Measurements from ENCODE around the gene RAB1B.
A peak's percentile ranks its signal among the peaks of the same experiment; 100 is the strongest.
"Not testable (repeated sequence)": the region's sequence is repeated elsewhere in the genome, so short reads cannot be mapped to it uniquely, and the experiment has no call there.

The RAB1B gene

GRCh38 chr11:66253081-66253480 is 15.4 kb upstream of the RAB1B start:
- H3K27me3 ChIP-seq (ENCODE audit: control insufficient read depth in 1 of 2, insufficient read depth in 2 of 2, low read length in 2 of 2); H3K9ac ChIP-seq (ENCODE audit: low read depth in 1 of 2, low read length in 2 of 2); H3K4me3 ChIP-seq (ENCODE audit: low read depth in 1 of 2, low read length in 2 of 2); H3K27ac ChIP-seq (ENCODE audit: low read depth, low read length); H3K9me3 ChIP-seq (ENCODE audit: control insufficient read depth in 1 of 2, low read length in 2 of 2); H3K4me1 ChIP-seq (ENCODE audit: control insufficient read depth in 1 of 2, insufficient read depth in 2 of 2, low read length in 2 of 2); H3K36me3 ChIP-seq (ENCODE audit: control insufficient read depth in 1 of 2, insufficient read depth in 2 of 2, low read length in 2 of 2): not testable (repeated sequence)

- H3K27me3 ChIP-seq (ENCODE audit: control insufficient read depth in 1 of 2, insufficient read depth in 2 of 2, low read length in 2 of 2): peaks cover 0 to 4% of the 10 kb centered on the region in 2 donors
- H3K36me3 ChIP-seq (ENCODE audit: control insufficient read depth in 1 of 2, insufficient read depth in 2 of 2, low read length in 2 of 2): peaks cover 13 to 23% of the 10 kb centered on the region in 2 donors
- H3K4me3 ChIP-seq (ENCODE audit: low read depth in 1 of 2, low read length in 2 of 2): peak overlapping the region; percentile 86 to 91
- peak overlapping the region; percentile 79 to 86 for H3K9ac ChIP-seq (ENCODE audit: low read depth in 1 of 2, low read length in 2 of 2)
- peaks cover 5 to 15% of the 10 kb centered on the region in 2 donors for H3K4me1 ChIP-seq (ENCODE audit: control insufficient read depth in 1 of 2, insufficient read depth in 2 of 2, low read length in 2 of 2)
- no peaks in the 10 kb centered on the region for H3K9me3 ChIP-seq (ENCODE audit: control insufficient read depth in 1 of 2, low read length in 2 of 2)
- no peak overlapping the region for H3K27ac ChIP-seq (ENCODE audit: low read depth, low read length)
Observed at GRCh38 chr11:66258473-66258893, 10.0 kb upstream of the RAB1B start.

- H3K27me3 ChIP-seq (ENCODE audit: control insufficient read depth in 1 of 2, insufficient read depth in 2 of 2, low read length in 2 of 2): peaks cover 0 to 4% of the 10 kb centered on the region in 2 donors
- H3K9ac ChIP-seq (ENCODE audit: low read depth in 1 of 2, low read length in 2 of 2): no peak overlapping the region
- H3K36me3 ChIP-seq (ENCODE audit: control insufficient read depth in 1 of 2, insufficient read depth in 2 of 2, low read length in 2 of 2): peaks cover 15 to 30% of the 10 kb centered on the region in 2 donors
- H3K9me3 ChIP-seq (ENCODE audit: control insufficient read depth in 1 of 2, low read length in 2 of 2): no peaks in the 10 kb centered on the region
- H3K4me3 ChIP-seq (ENCODE audit: low read depth in 1 of 2, low read length in 2 of 2): no peak overlapping the region
- H3K4me1 ChIP-seq (ENCODE audit: control insufficient read depth in 1 of 2, insufficient read depth in 2 of 2, low read length in 2 of 2): peaks cover 5 to 15% of the 10 kb centered on the region in 2 donors
- no peak overlapping the region for H3K27ac ChIP-seq (ENCODE audit: low read depth, low read length)
Observed at GRCh38 chr11:66259225-66259624, 9.2 kb upstream of the RAB1B start.

- no peak overlapping the region for H3K9ac ChIP-seq (ENCODE audit: low read depth in 1 of 2, low read length in 2 of 2)
- H3K27ac ChIP-seq (ENCODE audit: low read depth, low read length): no peak overlapping the region
- H3K4me1 ChIP-seq (ENCODE audit: control insufficient read depth in 1 of 2, insufficient read depth in 2 of 2, low read length in 2 of 2): peaks cover 5 to 15% of the 10 kb centered on the region in 2 donors
- H3K9me3 ChIP-seq (ENCODE audit: control insufficient read depth in 1 of 2, low read length in 2 of 2): no peaks in the 10 kb centered on the region
- H3K36me3 ChIP-seq (ENCODE audit: control insufficient read depth in 1 of 2, insufficient read depth in 2 of 2, low read length in 2 of 2): peaks cover 16 to 36% of the 10 kb centered on the region in 2 donors
- peaks cover 0 to 4% of the 10 kb centered on the region in 2 donors for H3K27me3 ChIP-seq (ENCODE audit: control insufficient read depth in 1 of 2, insufficient read depth in 2 of 2, low read length in 2 of 2)
- no peak overlapping the region for H3K4me3 ChIP-seq (ENCODE audit: low read depth in 1 of 2, low read length in 2 of 2)
Observed at GRCh38 chr11:66259956-66260355, 8.5 kb upstream of the RAB1B start.

GRCh38 chr11:66261578-66261977 is 6.9 kb upstream of the RAB1B start:
- peaks cover 9 to 14% of the 10 kb centered on the region in 2 donors for H3K4me1 ChIP-seq (ENCODE audit: control insufficient read depth in 1 of 2, insufficient read depth in 2 of 2, low read length in 2 of 2)
- no peak overlapping the region for H3K9ac ChIP-seq (ENCODE audit: low read depth in 1 of 2, low read length in 2 of 2)
- H3K4me3 ChIP-seq (ENCODE audit: low read depth in 1 of 2, low read length in 2 of 2): no peak overlapping the region
- no peaks in the 10 kb centered on the region for H3K9me3 ChIP-seq (ENCODE audit: control insufficient read depth in 1 of 2, low read length in 2 of 2)
- H3K27me3 ChIP-seq (ENCODE audit: control insufficient read depth in 1 of 2, insufficient read depth in 2 of 2, low read length in 2 of 2): peaks cover 0 to 4% of the 10 kb centered on the region in 2 donors
- peaks cover 16 to 36% of the 10 kb centered on the region in 2 donors for H3K36me3 ChIP-seq (ENCODE audit: control insufficient read depth in 1 of 2, insufficient read depth in 2 of 2, low read length in 2 of 2)
- H3K27ac ChIP-seq (ENCODE audit: low read depth, low read length): no peak overlapping the region

- Histone ChIP-seq H3K4me3 (ENCODE audit: low read depth in 1 of 2, low read length in 2 of 2) (no peak overlapping the region), H3K9ac (ENCODE audit: low read depth in 1 of 2, low read length in 2 of 2) (no peak overlapping the region), H3K27ac (ENCODE audit: low read depth, low read length) (no peak overlapping the region), H3K4me1 (ENCODE audit: control insufficient read depth in 1 of 2, insufficient read depth in 2 of 2, low read length in 2 of 2) (peaks cover 14% of the 10 kb centered on the region in 2 donors), H3K9me3 (ENCODE audit: control insufficient read depth in 1 of 2, low read length in 2 of 2) (no peaks in the 10 kb centered on the region), H3K36me3 (ENCODE audit: control insufficient read depth in 1 of 2, insufficient read depth in 2 of 2, low read length in 2 of 2) (peaks cover 16 to 36% of the 10 kb centered on the region in 2 donors), H3K27me3 (ENCODE audit: control insufficient read depth in 1 of 2, insufficient read depth in 2 of 2, low read length in 2 of 2) (peaks cover 0 to under 1% of the 10 kb centered on the region in 2 donors)
Observed at GRCh38 chr11:66262191-66262590, 6.2 kb upstream of the RAB1B start.

GRCh38 chr11:66262696-66263095 is 5.7 kb upstream of the RAB1B start:
- no peak overlapping the region for H3K4me3 ChIP-seq (ENCODE audit: low read depth in 1 of 2, low read length in 2 of 2)
- no peaks in the 10 kb centered on the region for H3K9me3 ChIP-seq (ENCODE audit: control insufficient read depth in 1 of 2, low read length in 2 of 2)
- H3K27ac ChIP-seq (ENCODE audit: low read depth, low read length): no peak overlapping the region
- no peaks in the 10 kb centered on the region for H3K27me3 ChIP-seq (ENCODE audit: control insufficient read depth in 1 of 2, insufficient read depth in 2 of 2, low read length in 2 of 2)
- H3K9ac ChIP-seq (ENCODE audit: low read depth in 1 of 2, low read length in 2 of 2): no peak overlapping the region
- H3K4me1 ChIP-seq (ENCODE audit: control insufficient read depth in 1 of 2, insufficient read depth in 2 of 2, low read length in 2 of 2): peaks cover 14% of the 10 kb centered on the region in 2 donors
- peaks cover 16 to 36% of the 10 kb centered on the region in 2 donors for H3K36me3 ChIP-seq (ENCODE audit: control insufficient read depth in 1 of 2, insufficient read depth in 2 of 2, low read length in 2 of 2)

GRCh38 chr11:66263231-66263630 is 5.2 kb upstream of the RAB1B start:
- H3K9me3 ChIP-seq (ENCODE audit: control insufficient read depth in 1 of 2, low read length in 2 of 2): no peaks in the 10 kb centered on the region
- H3K27me3 ChIP-seq (ENCODE audit: control insufficient read depth in 1 of 2, insufficient read depth in 2 of 2, low read length in 2 of 2): no peaks in the 10 kb centered on the region
- H3K4me1 ChIP-seq (ENCODE audit: control insufficient read depth in 1 of 2, insufficient read depth in 2 of 2, low read length in 2 of 2): peaks cover 14% of the 10 kb centered on the region in 2 donors
- no peak overlapping the region for H3K27ac ChIP-seq (ENCODE audit: low read depth, low read length)
- no peak overlapping the region for H3K4me3 ChIP-seq (ENCODE audit: low read depth in 1 of 2, low read length in 2 of 2)
- H3K36me3 ChIP-seq (ENCODE audit: control insufficient read depth in 1 of 2, insufficient read depth in 2 of 2, low read length in 2 of 2): peaks cover 16 to 36% of the 10 kb centered on the region in 2 donors
- no peak overlapping the region for H3K9ac ChIP-seq (ENCODE audit: low read depth in 1 of 2, low read length in 2 of 2)

GRCh38 chr11:66263785-66264184 is 4.7 kb upstream of the RAB1B start:
- no peaks in the 10 kb centered on the region for H3K27me3 ChIP-seq (ENCODE audit: control insufficient read depth in 1 of 2, insufficient read depth in 2 of 2, low read length in 2 of 2)
- no peak overlapping the region for H3K4me3 ChIP-seq (ENCODE audit: low read depth in 1 of 2, low read length in 2 of 2)
- H3K36me3 ChIP-seq (ENCODE audit: control insufficient read depth in 1 of 2, insufficient read depth in 2 of 2, low read length in 2 of 2): peaks cover 16 to 36% of the 10 kb centered on the region in 2 donors
- H3K4me1 ChIP-seq (ENCODE audit: control insufficient read depth in 1 of 2, insufficient read depth in 2 of 2, low read length in 2 of 2): peaks cover 9 to 10% of the 10 kb centered on the region in 2 donors
- H3K27ac ChIP-seq (ENCODE audit: low read depth, low read length): no peak overlapping the region
- no peaks in the 10 kb centered on the region for H3K9me3 ChIP-seq (ENCODE audit: control insufficient read depth in 1 of 2, low read length in 2 of 2)
- no peak overlapping the region for H3K9ac ChIP-seq (ENCODE audit: low read depth in 1 of 2, low read length in 2 of 2)

GRCh38 chr11:66264383-66264782 is 4.1 kb upstream of the RAB1B start:
- Histone ChIP-seq H3K9ac (ENCODE audit: low read depth in 1 of 2, low read length in 2 of 2) (no peak overlapping the region), H3K27me3 (ENCODE audit: control insufficient read depth in 1 of 2, insufficient read depth in 2 of 2, low read length in 2 of 2) (no peaks in the 10 kb centered on the region), H3K27ac (ENCODE audit: low read depth, low read length) (no peak overlapping the region), H3K9me3 (ENCODE audit: control insufficient read depth in 1 of 2, low read length in 2 of 2) (no peaks in the 10 kb centered on the region), H3K4me1 (ENCODE audit: control insufficient read depth in 1 of 2, insufficient read depth in 2 of 2, low read length in 2 of 2) (peaks cover 10 to 13% of the 10 kb centered on the region in 2 donors), H3K4me3 (ENCODE audit: low read depth in 1 of 2, low read length in 2 of 2) (no peak overlapping the region), H3K36me3 (ENCODE audit: control insufficient read depth in 1 of 2, insufficient read depth in 2 of 2, low read length in 2 of 2) (peaks cover 16 to 36% of the 10 kb centered on the region in 2 donors)

- Histone ChIP-seq H3K27me3 (ENCODE audit: control insufficient read depth in 1 of 2, insufficient read depth in 2 of 2, low read length in 2 of 2) (no peaks in the 10 kb centered on the region), H3K27ac (ENCODE audit: low read depth, low read length) (no peak overlapping the region), H3K4me1 (ENCODE audit: control insufficient read depth in 1 of 2, insufficient read depth in 2 of 2, low read length in 2 of 2) (peaks cover 13 to 18% of the 10 kb centered on the region in 2 donors), H3K36me3 (ENCODE audit: control insufficient read depth in 1 of 2, insufficient read depth in 2 of 2, low read length in 2 of 2) (peaks cover 16 to 36% of the 10 kb centered on the region in 2 donors), H3K9ac (ENCODE audit: low read depth in 1 of 2, low read length in 2 of 2) (no peak overlapping the region), H3K9me3 (ENCODE audit: control insufficient read depth in 1 of 2, low read length in 2 of 2) (no peaks in the 10 kb centered on the region), H3K4me3 (ENCODE audit: low read depth in 1 of 2, low read length in 2 of 2) (no peak overlapping the region)
Observed at GRCh38 chr11:66264914-66265313, 3.5 kb upstream of the RAB1B start.
